Loucy (cell line): Measurements from ENCODE around the gene BBLN.

ENCODE experiments used
- H2AFZ ChIP-seq: fragments of 200-600 bp; sonication (generic); 2 replicates; pipeline ENCODE4 v1.6.0; 2016; ENCODE audit warnings: antibody characterized with exemption, mild to moderate bottlenecking, low read length, moderate library complexity
- H3F3A ChIP-seq: fragments of 200-600 bp; 2 replicates; pipeline ENCODE4 v1.6.0; 2016; ENCODE audit warnings: antibody characterized with exemption, low read depth, mild to moderate bottlenecking
- H3K27me3 ChIP-seq: fragments of 200-600 bp; sonication (generic); 2 replicates; pipeline ENCODE4 v1.6.1; 2014; ENCODE audit warnings: low read length, mild to moderate bottlenecking; ENCODE audit not compliant: insufficient read depth, poor library complexity, severe bottlenecking
- H3K36me3 ChIP-seq: fragments of 200-600 bp; sonication (generic); 2 replicates; pipeline ENCODE4 v1.6.1; 2016; ENCODE audit warnings: low read length; ENCODE audit not compliant: insufficient read depth
- H3K4me1 ChIP-seq: fragments of 200-600 bp; sonication (generic); 2 replicates; pipeline ENCODE4 v1.5.1; 2014; ENCODE audit warnings: low read length, mild to moderate bottlenecking; ENCODE audit not compliant: insufficient read depth, poor library complexity, severe bottlenecking
- H3K4me2 ChIP-seq: fragments of 200-600 bp; sonication (generic); 2 replicates; pipeline ENCODE4 v1.6.0; 2014; ENCODE audit warnings: antibody characterized with exemption, low read length, low read depth, mild to moderate bottlenecking; ENCODE audit not compliant: poor library complexity, severe bottlenecking
- H3K4me3 ChIP-seq: fragments of 200-600 bp; sonication (generic); 2 replicates; pipeline ENCODE4 v1.5.1; 2014; ENCODE audit warnings: low read length, mild to moderate bottlenecking, mixed read lengths; ENCODE audit not compliant: poor library complexity, severe bottlenecking
- H3K79me2 ChIP-seq: fragments of 200-600 bp; sonication (generic); 2 replicates; pipeline ENCODE4 v1.6.1; 2014; ENCODE audit warnings: low read length; ENCODE audit not compliant: insufficient read depth
- H3K9ac ChIP-seq: fragments of 200-600 bp; sonication (generic); 2 replicates; pipeline ENCODE4 v1.6.0; 2014; ENCODE audit warnings: mild to moderate bottlenecking, low read depth, low read length, moderate library complexity; ENCODE audit not compliant: poor library complexity, severe bottlenecking
- H3K9me2 ChIP-seq: fragments of 200-600 bp; sonication (generic); replicated peaks from 2 replicates; pipeline ENCODE4 v1.6.1; 2016; ENCODE audit warnings: low read depth, low read length, mixed read lengths
- H3K9me3 ChIP-seq: fragments of 200-600 bp; sonication (generic); 2 replicates; pipeline ENCODE4 v1.6.1; 2014; ENCODE audit warnings: mild to moderate bottlenecking, antibody characterized with exemption, low read length, low read depth; ENCODE audit not compliant: insufficient read depth
- H4K20me1 ChIP-seq: fragments of 200-600 bp; sonication (generic); 2 replicates; pipeline ENCODE4 v1.6.0; 2014; ENCODE audit warnings: antibody characterized with exemption, low read length, mild to moderate bottlenecking; ENCODE audit not compliant: insufficient read depth, poor library complexity, severe bottlenecking
- EZH2phosphoT487 ChIP-seq: fragments of 200-600 bp; IDR thresholded peaks from 2 replicates; pipeline ENCODE4 v1.6.1; 2018; ENCODE audit warnings: antibody characterized with exemption, mild to moderate bottlenecking, moderate library complexity, borderline replicate concordance
- TF ChIP-seq, protein P1 (sequence below): fragments of 200-600 bp; sonication (generic); conservative IDR thresholded peaks from 2 replicates; pipeline ENCODE4 v1.5.1; 2014; ENCODE audit warnings: mild to moderate bottlenecking, antibody characterized with exemption, low read length

BBLN gene

DNA sequence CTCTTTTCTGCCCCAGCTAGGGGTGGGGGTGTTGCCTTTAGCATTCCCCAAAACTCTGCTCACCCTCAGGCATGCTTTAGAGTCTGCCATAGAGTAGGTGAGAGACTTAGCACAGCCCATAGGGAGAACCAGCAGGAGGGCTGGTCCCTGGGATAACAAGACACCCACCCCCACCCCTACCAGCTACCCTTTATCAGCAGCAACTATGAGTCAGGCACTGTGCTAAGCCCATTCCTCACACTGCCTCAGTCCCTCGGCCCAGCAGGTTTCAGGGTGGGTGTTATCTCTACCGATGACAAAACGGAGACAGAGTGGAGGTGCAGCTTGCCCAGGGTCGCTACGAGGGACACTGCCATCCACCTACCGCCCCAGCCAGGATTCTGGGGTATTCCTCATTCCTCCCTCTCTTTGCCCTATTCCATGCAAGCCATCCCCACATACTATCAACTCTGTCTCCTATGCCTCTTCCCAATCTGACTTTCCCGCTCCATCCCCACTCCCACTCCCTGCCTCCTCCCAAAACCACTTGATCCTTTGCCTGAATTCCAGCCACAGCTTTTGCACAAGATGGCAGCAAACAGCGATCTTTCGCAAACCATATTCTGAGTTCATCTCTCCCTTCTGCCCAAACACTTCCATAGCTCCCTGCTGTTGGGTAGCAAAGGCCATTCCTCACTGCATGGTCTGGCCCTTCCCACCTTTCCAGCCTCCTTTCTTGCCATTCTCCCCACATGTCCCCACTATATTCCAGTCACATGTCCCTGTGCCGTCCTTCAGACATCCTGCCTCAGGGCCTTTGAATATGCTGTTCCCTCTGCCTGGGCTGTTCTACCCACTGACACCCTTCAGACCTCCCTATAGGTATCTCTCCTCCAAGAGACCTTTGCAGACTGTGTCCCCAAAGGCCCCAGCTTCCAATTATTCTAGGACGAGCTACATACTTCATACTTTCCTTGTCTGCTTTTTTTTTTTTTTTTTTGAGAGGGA lies 26.2 kb downstream of the BBLN start:
- peaks cover 21% of the 10 kb centered on the region for H3K79me2 ChIP-seq
- no peaks in the 10 kb centered on the region for H3K27me3 ChIP-seq
- peaks cover 23% of the 10 kb centered on the region for H3K4me1 ChIP-seq
- TF ChIP-seq, protein P1, sequence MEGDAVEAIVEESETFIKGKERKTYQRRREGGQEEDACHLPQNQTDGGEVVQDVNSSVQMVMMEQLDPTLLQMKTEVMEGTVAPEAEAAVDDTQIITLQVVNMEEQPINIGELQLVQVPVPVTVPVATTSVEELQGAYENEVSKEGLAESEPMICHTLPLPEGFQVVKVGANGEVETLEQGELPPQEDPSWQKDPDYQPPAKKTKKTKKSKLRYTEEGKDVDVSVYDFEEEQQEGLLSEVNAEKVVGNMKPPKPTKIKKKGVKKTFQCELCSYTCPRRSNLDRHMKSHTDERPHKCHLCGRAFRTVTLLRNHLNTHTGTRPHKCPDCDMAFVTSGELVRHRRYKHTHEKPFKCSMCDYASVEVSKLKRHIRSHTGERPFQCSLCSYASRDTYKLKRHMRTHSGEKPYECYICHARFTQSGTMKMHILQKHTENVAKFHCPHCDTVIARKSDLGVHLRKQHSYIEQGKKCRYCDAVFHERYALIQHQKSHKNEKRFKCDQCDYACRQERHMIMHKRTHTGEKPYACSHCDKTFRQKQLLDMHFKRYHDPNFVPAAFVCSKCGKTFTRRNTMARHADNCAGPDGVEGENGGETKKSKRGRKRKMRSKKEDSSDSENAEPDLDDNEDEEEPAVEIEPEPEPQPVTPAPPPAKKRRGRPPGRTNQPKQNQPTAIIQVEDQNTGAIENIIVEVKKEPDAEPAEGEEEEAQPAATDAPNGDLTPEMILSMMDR, result no peak
- TF ChIP-seq EZH2phosphoT487, result no peak
- no peak overlapping the region for H3K4me3 ChIP-seq
- H3K36me3 ChIP-seq, result no peaks in the 10 kb centered on the region; the same call in 1 of the 2 replicates
- H3K4me2 ChIP-seq, result no peak overlapping the region
- H3K9me3 ChIP-seq, result no peaks in the 10 kb centered on the region
- no peak overlapping the region for H2AFZ ChIP-seq
- no peak overlapping the region for H3K9ac ChIP-seq
- no peaks in the 10 kb centered on the region; the same call in 1 of the 2 replicates for H3F3A ChIP-seq
- H3K9me2 ChIP-seq, result no peaks in the 10 kb centered on the region
- H4K20me1 ChIP-seq, result no peaks in the 10 kb centered on the region

DNA sequence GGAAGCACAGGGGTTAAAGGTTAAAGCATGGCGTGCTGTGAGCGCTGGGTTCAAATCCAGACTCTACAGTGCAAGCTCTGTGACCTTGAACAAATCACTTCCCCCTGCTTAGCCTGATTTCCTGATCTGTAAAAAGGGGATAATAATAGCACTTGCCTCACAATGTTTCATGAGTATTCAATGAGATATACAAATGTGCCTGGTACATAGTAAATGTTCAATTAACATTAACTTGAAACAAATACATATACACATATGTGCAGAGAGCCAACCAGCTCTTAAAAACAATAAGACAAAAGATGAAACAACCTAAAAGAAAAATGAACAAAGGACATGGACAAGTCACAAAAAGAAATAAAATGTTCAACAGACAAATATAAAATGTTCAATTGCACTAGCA lies 27.3 kb downstream of the BBLN start:
- H3K9me2 ChIP-seq, result no peaks in the 10 kb centered on the region
- H3K4me1 ChIP-seq, result peaks cover 27% of the 10 kb centered on the region
- H3F3A ChIP-seq, result no peaks in the 10 kb centered on the region; the same call in 1 of the 2 replicates
- TF ChIP-seq EZH2phosphoT487, result no peak
- TF ChIP-seq, protein P1, result no peak
- peaks cover 25% of the 10 kb centered on the region for H3K79me2 ChIP-seq
- H3K27me3 ChIP-seq, result no peaks in the 10 kb centered on the region
- H3K4me2 ChIP-seq, result no peak overlapping the region
- H3K36me3 ChIP-seq, result no peaks in the 10 kb centered on the region; the same call in 1 of the 2 replicates
- H2AFZ ChIP-seq, result no peak overlapping the region
- no peak overlapping the region for H3K9ac ChIP-seq
- no peaks in the 10 kb centered on the region for H4K20me1 ChIP-seq
- H3K4me3 ChIP-seq, result no peak overlapping the region
- no peaks in the 10 kb centered on the region for H3K9me3 ChIP-seq

DNA sequence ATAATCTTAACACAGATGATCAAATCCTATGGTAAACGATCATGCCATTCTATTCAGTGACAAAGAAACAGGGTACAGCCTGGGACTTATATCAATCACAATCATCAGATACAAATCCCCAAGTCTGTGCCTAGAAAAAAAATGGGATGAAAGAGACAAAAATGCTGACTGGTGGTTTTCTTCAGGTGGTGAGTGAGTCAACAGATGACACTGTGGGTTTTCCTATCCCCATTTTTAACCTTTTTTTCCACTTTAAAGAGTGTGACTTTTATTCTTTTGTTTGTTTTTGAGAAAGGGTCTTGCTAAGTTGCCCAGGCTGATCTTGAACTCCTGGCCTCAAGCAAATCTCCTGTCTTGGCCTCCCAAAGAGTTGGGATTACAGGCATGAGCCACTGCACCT lies 28.1 kb downstream of the BBLN start:
- Histone ChIP-seq H4K20me1 (no peaks in the 10 kb centered on the region), H3K27me3 (no peaks in the 10 kb centered on the region), H3K36me3 (no peaks in the 10 kb centered on the region; the same call in 1 of the 2 replicates), H3K4me2 (peak overlapping the region; percentile 35), H3K4me1 (peaks cover 27% of the 10 kb centered on the region), H3K9me3 (no peaks in the 10 kb centered on the region), H3K4me3 (no peak overlapping the region), H3K79me2 (peaks cover 25% of the 10 kb centered on the region), H2AFZ (no peak overlapping the region), H3F3A (no peaks in the 10 kb centered on the region; the same call in 1 of the 2 replicates), H3K9ac (no peak overlapping the region), H3K9me2 (no peaks in the 10 kb centered on the region)
- TF ChIP-seq EZH2phosphoT487, result no peak
- TF ChIP-seq, protein P1, result no peak
